CD4-positive, alpha-beta T cell treated with Interleukin-4 for 1 hour (primary cell): ENCODE data around the gene CSNK1D.

Source experiments
- DNase-seq, 2 donors: peaks; one replicate each; pipeline ENCODE4 v3.0.0-alpha.2; 2020 to 2022

The CSNK1D gene

DNA sequence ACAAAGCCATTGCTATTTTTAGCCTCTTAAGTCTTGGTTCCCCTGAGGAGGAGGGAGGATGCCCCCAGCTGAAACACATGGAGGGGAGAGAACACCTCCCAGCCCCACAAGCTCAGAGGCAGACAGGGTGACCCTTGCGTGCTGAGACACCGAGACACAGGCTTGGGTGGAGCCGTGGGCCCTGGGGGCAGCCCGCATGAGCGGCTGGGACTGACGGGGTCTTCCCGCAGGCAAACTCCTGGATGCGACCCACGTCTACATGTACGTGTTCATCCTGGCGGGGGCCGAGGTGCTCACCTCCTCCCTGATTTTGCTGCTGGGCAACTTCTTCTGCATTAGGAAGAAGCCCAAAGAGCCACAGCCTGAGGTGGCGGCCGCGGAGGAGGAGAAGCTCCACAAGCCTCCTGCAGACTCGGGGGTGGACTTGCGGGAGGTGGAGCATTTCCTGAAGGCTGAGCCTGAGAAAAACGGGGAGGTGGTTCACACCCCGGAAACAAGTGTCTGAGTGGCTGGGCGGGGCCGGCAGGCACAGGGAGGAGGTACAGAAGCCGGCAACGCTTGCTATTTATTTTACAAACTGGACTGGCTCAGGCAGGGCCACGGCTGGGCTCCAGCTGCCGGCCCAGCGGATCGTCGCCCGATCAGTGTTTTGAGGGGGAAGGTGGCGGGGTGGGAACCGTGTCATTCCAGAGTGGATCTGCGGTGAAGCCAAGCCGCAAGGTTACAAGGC, 34.9 kb downstream of the CSNK1D start:
- peak; percentile 80 for DNase-seq

- no peak for DNase-seq
These were observed 35.6 kb downstream of the CSNK1D start for GRCh38 chr17:82237746-82238471.

DNA sequence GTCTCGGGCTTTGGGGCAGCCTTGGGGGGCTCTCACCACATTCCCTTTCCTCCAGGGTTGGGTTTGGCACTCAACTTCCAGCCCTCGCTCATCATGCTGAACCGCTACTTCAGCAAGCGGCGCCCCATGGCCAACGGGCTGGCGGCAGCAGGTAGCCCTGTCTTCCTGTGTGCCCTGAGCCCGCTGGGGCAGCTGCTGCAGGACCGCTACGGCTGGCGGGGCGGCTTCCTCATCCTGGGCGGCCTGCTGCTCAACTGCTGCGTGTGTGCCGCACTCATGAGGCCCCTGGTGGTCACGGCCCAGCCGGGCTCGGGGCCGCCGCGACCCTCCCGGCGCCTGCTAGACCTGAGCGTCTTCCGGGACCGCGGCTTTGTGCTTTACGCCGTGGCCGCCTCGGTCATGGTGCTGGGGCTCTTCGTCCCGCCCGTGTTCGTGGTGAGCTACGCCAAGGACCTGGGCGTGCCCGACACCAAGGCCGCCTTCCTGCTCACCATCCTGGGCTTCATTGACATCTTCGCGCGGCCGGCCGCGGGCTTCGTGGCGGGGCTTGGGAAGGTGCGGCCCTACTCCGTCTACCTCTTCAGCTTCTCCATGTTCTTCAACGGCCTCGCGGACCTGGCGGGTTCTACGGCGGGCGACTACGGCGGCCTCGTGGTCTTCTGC, 36.3 kb downstream of the CSNK1D start:
- no peak for DNase-seq

DNA sequence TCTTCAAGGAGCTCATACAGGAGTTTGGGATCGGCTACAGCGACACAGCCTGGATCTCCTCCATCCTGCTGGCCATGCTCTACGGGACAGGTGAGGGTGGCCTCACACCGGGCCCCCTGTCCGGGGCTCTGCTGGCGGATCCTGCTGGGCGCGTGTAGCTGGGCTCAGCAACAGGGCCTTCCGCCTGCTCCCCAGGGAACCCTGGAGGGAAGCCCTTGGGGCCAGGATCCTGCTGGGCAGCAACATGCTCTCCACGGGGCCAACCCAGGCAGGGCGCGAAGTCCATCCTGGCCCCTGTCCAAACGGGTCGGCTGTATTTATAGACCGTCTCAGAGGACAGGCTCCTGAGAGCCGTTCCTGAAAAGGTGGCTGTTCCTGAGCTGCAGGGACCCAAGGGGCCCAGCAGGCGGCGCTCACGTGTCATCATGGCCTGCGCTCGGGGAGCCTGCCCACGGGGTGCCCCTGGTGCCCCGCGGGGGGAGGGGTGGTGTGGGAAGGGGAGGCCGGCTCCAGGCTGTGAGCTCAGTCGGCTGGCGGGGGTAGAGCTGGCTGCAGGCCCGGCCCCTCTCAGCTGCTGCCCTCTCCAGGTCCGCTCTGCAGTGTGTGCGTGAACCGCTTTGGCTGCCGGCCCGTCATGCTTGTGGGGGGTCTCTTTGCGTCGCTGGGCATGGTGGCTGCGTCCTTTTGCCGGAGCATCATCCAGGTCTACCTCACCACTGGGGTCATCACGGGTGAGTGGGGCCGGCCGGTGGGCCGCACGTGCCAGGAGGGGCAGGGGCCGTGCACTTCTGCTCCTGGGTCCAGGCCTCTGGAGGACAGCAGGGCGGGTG, 37.1 kb downstream of the CSNK1D start:
- peak; percentile 75 to 76 for DNase-seq

DNA sequence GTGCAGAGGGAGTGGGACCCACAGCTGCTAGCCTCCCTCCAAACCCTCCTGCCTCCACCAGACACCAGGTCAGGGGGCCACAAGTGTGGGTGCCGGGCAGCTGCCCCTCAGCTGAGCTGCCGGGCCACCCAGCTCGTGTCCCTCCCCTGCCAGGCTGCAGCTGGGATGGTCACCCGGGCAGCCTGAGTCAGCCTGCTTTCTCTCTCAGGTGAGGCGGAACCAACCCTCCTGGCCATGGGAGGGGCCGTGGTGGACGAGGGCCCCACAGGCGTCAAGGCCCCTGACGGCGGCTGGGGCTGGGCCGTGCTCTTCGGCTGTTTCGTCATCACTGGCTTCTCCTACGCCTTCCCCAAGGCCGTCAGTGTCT, 37.7 kb downstream of the CSNK1D start:
- no peak for DNase-seq

DNA sequence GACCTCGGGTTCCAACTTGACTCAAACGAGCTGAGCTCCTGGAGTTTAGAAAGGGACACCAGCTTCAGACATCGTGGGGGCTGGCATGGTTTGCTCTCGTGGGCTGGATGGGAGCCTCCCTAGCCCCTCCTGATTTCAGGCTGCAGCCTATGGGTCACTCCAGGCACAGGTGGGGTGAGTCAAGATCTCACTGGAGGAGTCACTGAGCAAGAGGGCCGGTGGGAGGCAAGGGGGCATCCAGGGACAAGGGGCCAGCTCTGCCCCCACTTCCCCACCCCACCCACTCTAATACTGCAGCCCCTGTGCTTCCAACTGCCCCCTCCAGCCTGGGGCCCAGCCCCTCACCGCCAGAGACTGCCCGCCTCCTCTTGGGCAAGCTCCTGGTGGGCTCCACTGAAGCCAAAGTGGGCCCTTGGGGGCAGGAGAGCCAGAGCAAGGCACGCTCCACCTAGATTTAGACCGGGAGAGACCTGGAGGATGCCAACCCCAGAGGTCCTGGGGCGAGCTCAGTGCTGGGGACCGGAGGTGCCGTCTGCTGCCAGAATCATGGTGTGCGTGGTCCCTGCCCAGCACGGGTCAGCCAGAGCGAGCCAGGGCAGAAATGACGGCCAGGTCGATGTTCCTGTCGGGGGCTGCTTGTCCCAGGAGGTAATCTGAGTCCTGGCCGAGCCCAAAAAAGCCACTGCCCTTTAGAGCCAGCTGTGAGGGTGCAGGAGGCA, 38.3 kb downstream of the CSNK1D start:
- DNase-seq = no peak

GRCh38 chr17:82234211-82235055, 39.1 kb downstream of the CSNK1D start:
- no peak for DNase-seq

DNA sequence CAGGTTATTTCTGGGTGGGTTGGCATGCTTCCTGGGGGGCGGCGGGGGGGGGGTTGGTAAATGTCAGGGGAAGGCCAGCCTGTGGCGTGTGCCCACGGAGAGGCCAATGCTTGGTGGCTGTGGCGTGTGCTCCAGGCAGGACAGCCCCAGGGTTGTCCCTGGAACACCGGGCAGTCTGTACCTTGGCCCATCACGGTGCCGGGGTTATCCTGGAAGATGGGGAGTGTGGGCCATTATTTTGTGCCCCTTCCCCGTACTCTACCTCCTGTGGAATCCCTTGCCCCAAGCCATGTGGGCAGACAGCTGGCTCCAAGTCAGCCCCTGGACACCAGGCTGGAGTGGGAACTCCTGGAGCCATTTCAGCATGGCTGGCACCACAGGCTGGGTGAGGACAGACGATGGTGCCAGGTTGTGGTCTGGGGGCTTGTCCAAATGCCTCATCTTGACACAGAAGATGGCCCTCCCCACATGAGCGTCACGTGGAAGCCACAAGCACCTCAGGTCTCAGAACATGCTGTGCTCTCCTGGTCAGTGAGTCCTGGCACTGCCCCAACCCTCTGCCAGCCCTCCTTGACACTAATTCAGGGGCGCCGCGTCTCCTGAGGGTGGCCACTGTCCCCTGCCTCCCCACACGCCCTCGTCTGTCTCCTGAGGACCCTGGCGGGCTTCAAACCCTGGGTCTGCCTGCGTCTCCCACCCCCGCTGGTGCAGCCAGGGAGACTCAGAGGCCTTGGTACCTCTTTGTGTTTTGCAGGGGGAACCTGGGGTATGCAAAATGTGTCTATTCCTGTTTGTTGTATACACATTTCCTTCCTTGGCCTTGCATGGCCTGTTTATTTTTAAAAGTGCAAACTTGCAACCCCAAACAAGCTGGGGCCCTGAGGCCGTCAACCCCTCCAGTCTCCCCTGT, 40.4 kb downstream of the CSNK1D start:
- no peak for DNase-seq

DNA sequence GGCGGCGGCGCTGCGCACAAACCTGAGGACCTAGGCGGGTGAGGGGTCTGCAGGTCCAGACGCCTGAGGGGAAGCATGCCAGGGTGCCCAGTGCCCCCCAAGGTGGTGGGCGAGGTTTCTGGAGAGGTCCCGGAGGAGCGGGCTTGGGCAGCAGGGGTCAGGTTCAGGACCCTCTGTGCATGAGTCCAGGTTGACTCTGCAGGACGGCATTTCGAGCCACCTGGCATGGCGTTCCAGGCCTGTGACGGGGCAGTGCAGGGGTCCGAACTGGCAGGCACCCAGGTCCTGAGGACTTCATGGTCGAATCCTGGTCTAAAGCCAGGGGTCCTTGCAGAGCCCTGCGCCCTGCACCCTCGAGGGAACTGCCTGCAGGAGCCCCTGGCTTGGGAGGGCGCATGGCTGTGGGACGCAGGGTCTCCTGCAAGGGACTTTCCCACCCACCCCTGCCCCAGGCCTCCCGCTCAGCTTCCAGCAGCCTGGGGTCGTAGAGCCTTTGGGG, 41.1 kb downstream of the CSNK1D start:
- DNase-seq = no peak

DNA sequence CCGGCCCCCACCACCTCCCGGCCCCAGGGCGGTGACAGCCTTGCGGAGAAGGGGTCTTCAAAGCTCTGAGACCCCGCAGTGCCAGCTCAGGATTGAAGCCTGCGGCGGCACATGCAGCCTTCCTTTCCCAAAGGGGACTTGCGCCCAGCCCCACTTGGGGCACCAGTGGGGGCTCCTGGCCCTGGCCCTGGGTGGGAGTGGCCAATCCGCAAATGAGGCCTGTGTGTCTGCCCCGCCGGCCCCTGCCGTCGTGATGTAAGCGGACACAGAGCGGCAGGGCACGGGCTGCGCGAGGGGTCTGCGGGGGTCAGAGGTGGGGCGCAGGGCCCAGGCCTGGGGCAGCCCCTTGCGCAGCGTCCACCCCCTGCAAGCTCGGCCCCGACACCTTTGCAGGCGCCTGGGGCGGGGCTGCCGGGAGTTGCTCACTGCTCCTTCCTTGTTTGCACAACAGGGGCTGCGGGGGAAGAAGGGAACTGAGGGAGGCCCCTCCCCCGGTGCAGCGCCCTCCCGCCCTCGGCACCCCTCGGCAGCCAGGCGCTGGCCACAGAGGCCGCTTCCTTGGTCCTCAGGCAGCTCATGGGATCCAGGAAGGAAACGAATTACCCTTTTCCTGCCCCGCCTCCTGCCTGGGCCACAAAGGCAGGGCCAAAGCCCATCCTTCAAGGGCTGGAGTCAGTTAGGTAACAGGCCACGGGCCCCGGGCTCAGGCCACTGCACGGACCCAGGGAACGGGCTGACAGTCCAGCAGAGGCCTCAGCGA, 41.8 kb downstream of the CSNK1D start:
- DNase-seq = peak; percentile 45 to 62

DNA sequence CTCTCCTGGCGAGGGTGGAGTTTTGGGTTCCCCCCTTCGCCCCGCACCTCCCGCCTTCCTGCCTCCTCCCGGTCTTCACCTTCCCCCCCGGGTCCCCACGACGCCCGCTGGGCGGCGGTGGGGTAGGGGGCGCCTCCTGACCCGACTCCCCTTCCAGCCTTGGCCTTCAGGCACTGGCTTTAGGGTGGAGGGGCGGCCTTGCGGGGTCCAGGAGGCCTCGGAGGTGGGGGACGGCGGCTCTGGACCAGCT, 42.3 kb downstream of the CSNK1D start:
- DNase-seq = no peak

DNA sequence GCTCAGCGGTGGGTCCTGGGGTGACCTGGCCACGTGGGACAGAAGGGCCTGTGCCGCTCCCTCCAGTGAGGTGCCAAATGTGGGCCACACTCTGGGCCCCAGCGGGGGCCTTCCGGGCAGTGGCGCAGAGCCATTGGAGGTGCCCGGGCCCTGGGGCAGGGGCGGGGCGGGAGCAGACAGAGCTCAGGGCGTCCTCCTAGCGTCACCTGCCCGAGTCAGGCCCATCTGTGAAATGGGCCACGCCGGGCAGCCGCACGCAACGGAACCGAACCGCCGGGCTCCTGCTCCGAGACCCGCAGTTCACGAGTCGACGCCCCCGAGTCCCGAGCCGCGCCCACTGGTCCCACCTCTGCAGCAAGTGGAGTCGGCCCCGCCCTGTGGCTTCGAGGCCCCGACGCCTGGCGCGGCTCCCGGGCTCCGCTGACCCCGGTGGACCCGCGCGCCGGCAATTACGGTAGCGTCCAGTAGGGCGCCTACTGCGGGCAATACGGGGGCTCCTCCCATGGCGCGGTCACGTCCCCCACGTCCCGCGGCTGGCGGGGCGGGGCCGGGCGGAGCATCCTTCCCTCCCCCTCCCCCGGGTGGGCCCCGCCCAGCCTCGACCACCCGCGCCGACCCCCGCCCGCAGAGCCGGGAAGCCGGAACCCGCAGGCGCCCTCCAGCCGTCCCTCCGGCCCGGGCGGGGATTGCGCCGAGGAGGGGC, 42.7 kb downstream of the CSNK1D start:
- peak; percentile 68 to 70 for DNase-seq

GRCh38 chr17:82229698-82230608, 43.5 kb downstream of the CSNK1D start:
- DNase-seq = no peak

GRCh38 chr17:82228842-82229697, 44.4 kb downstream of the CSNK1D start, which contains the start of gene SLC16A3:
TSS of gene SLC16A3 (plus strand) at chr17:82229042. CDS start at chr17:82236009, 6,967 bp downstream.
- DNase-seq = peak; percentile 77

DNA sequence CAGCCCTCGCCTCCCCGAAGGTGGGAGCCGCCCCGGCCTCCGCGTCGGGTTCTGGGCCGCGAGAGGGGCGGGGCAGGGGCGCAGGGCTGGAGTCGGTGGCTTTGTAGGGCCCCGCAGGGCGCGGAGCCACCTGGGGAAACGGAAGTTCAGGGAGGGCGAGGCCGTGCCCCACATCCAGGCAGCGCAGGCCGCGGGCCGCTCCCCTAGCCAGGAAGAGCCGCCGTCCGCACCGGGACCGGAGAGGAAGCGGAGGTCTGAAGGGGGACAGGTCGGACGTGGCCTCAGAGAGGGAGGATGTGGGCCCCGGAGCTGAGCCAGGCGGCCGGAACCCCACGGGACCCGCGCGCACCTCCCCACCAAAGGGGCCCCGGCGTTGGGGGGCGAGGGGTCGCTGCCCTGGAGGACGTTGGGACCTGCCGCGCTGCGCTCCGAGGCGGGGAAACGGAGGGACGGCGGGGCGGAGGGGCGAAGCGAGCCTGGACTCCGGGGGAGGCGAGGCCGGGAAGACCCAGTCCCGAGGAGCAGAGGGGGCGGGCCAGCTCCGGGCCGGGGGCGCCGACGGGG, 45.1 kb downstream of the CSNK1D start:
- DNase-seq = peak; percentile 71 to 73

- DNase-seq = no peak
These were observed 45.7 kb downstream of the CSNK1D start for GRCh38 chr17:82227629-82228277.
